SK-N-SH (cell line): ENCODE measurements around the gene LANCL2. TPM values are rescaled to one million over a fixed set of nuclear protein-coding genes. Genes with fewer than 3 reads are reported as not detected.
A peak's percentile ranks its signal among the peaks of the same experiment; 100 is the strongest.

ENCODE experiments used
- CTCF ChIA-PET: fragments of 300-600, 350-600 bp; formaldehyde crosslinking; extraction: SDS; loops from one replicate; lab custom pipeline; 2021; lab: Yijun Ruan, JAX
- POLR2A ChIA-PET: fragments of 350-600 bp; sonication (Branson Sonifier 250); formaldehyde crosslinking; extraction: SDS; loops from one replicate; lab custom pipeline; 2020; ENCODE audit warnings: antibody characterized with exemption, inconsistent platforms; lab: Yijun Ruan, JAX
- DNase-seq: peaks from one replicate; pipeline ENCODE4 v3.0.0; 2012
- H2AFZ ChIP-seq: fragments of 200-600 bp; sonication (generic); 2 replicates; pipeline ENCODE4 v1.8.1; 2016; ENCODE audit warnings: antibody characterized with exemption, mild to moderate bottlenecking, low read depth
- H3F3A ChIP-seq: fragments of 200-600 bp; sonication (generic); replicated peaks from 2 replicates; pipeline ENCODE3; 2016; ENCODE audit warnings: antibody characterized with exemption, mild to moderate bottlenecking; ENCODE audit not compliant: insufficient read depth
- H3K27ac ChIP-seq, 2 experiments: fragments of 200-500 bp in 1 of 2; fragments of 200-600 bp in 1 of 2; sonication (Bioruptor generic) in 1 of 2; sonication (generic), shearing (Covaris generic) in 1 of 2; 2 replicates each; pipeline versions ENCODE4 v1.5.1 to v1.6.1; 2014 to 2016; ENCODE audit warnings: low read depth in 2 of 2, inconsistent platforms in 1 of 2, low read length in 1 of 2, mild to moderate bottlenecking in 1 of 2, mixed read lengths in 1 of 2
- H3K27me3 ChIP-seq: fragments of 200-600 bp; sonication (generic), shearing (Covaris generic); 2 replicates; pipeline ENCODE4 v1.6.1; 2016; ENCODE audit warnings: mixed run types; ENCODE audit not compliant: insufficient read depth
- H3K36me3 ChIP-seq, 2 experiments: fragments of 200-500 bp in 1 of 2; fragments of 200-600 bp in 1 of 2; sonication (Bioruptor generic) in 1 of 2; sonication (generic) in 1 of 2; replicated peaks in 1 of 2; 2 replicates each; pipeline versions ENCODE3 to v1.5.1; 2014 to 2016; ENCODE audit warnings: low read length in 1 of 2, mild to moderate bottlenecking in 1 of 2; ENCODE audit not compliant: insufficient read depth in 2 of 2, control insufficient read depth in 1 of 2
- H3K4me1 ChIP-seq, 2 experiments: fragments of 200-500 bp in 1 of 2; fragments of 200-600 bp in 1 of 2; sonication (Bioruptor generic) in 1 of 2; sonication (generic), shearing (Covaris generic) in 1 of 2; 2 replicates each; pipeline versions ENCODE4 v1.5.1 to v1.6.1; 2014 to 2016; ENCODE audit warnings: low read depth in 1 of 2, low read length in 1 of 2, mixed run types in 1 of 2; ENCODE audit not compliant: insufficient read depth in 2 of 2, control insufficient read depth in 1 of 2
- H3K4me2 ChIP-seq: fragments of 200-600 bp; sonication (generic), shearing (Covaris generic); 2 replicates; pipeline ENCODE4 v1.6.1; 2017; ENCODE audit warnings: mixed run types
- H3K4me3 ChIP-seq, 2 experiments: fragments of 200-500 bp in 1 of 2; fragments of 200-600 bp in 1 of 2; sonication (Bioruptor generic) in 1 of 2; sonication (generic), shearing (Covaris generic) in 1 of 2; 2 replicates each; pipeline versions ENCODE4 v1.5.1 to v1.8.1; 2014 to 2016; ENCODE audit warnings: low read depth in 2 of 2, inconsistent platforms in 1 of 2, low read length in 1 of 2, mild to moderate bottlenecking in 1 of 2, mixed read lengths in 1 of 2, moderate library complexity in 1 of 2
- H3K79me2 ChIP-seq: fragments of 200-600 bp; sonication (generic); 2 replicates; pipeline ENCODE4 v1.8.1; 2017; ENCODE audit warnings: mild to moderate bottlenecking; ENCODE audit not compliant: insufficient read depth
- H3K9ac ChIP-seq: fragments of 200-600 bp; sonication (generic); 2 replicates; pipeline ENCODE4 v1.6.1; 2017; ENCODE audit warnings: mixed run types
- H3K9me2 ChIP-seq: fragments of 200-600 bp; sonication (generic); 2 replicates; pipeline ENCODE4 v1.6.1; 2017; ENCODE audit warnings: mixed run types
- H3K9me3 ChIP-seq: fragments of 200-600 bp; sonication (generic); 2 replicates; pipeline ENCODE4 v1.6.1; 2017; ENCODE audit warnings: mixed run types, mild to moderate bottlenecking, moderate library complexity
- H4K20me1 ChIP-seq: fragments of 200-600 bp; sonication (generic); 2 replicates; pipeline ENCODE4 v1.6.1; 2017; ENCODE audit warnings: mild to moderate bottlenecking, mixed run types; ENCODE audit not compliant: insufficient read depth
- CHD2 ChIP-seq: fragments of 150-350 bp; IDR thresholded peaks from 2 replicates; pipeline ENCODE4 v1.6.1; 2018; ENCODE audit warnings: low read length; ENCODE audit not compliant: partially characterized antibody
- ELF1 ChIP-seq: IDR thresholded peaks from 2 replicates; pipeline ENCODE4 v1.4.0; 2012
- EP300 ChIP-seq, 2 experiments: IDR thresholded peaks; 2 replicates each; pipeline versions ENCODE4 v1.4.0 to v1.6.1; 2012; ENCODE audit warnings: borderline replicate concordance in 1 of 2, low read depth in 1 of 2, low read length in 1 of 2
- EZH2phosphoT487 ChIP-seq: fragments of 200-600 bp; sonication (generic); IDR thresholded peaks from 2 replicates; pipeline ENCODE4 v1.6.1; 2017; ENCODE audit warnings: low read depth, mixed run types, mild to moderate bottlenecking, antibody characterized with exemption, moderate library complexity, borderline replicate concordance
- FOXJ3 ChIP-seq: sonication (generic); formaldehyde crosslinking; IDR thresholded peaks from 2 replicates; pipeline ENCODE4 v1.5.1; 2020; ENCODE audit warnings: mild to moderate bottlenecking, missing genetic modification reagents
- GABPA ChIP-seq: IDR thresholded peaks from 2 replicates; pipeline ENCODE4 v1.4.0; 2012; ENCODE audit warnings: low read depth, mild to moderate bottlenecking
- JUND ChIP-seq: IDR thresholded peaks from 2 replicates; pipeline ENCODE4 v1.4.0; 2012
- MEF2A ChIP-seq: IDR thresholded peaks from 2 replicates; pipeline ENCODE4 v1.4.0; 2012; ENCODE audit warnings: low read depth, borderline replicate concordance
- NFIC ChIP-seq: IDR thresholded peaks from 2 replicates; pipeline ENCODE4 v1.4.0; 2012; ENCODE audit warnings: borderline replicate concordance
- NRF1 ChIP-seq: IDR thresholded peaks from 2 replicates; pipeline ENCODE4 v1.6.1; 2012; ENCODE audit warnings: low read depth, mild to moderate bottlenecking, low read length
- POLR2AphosphoS5 ChIP-seq: IDR thresholded peaks from 2 replicates; pipeline ENCODE4 v1.6.1; 2012; ENCODE audit warnings: low read depth, low read length
- RAD21 ChIP-seq: IDR thresholded peaks from 2 replicates; pipeline ENCODE4 v1.6.1; 2012; ENCODE audit warnings: mild to moderate bottlenecking, low read length
- RCOR1 ChIP-seq: fragments of 150-350 bp; IDR thresholded peaks from 2 replicates; pipeline ENCODE4 v1.6.1; 2017; ENCODE audit warnings: antibody characterized with exemption, low read length
- RFX5 ChIP-seq: IDR thresholded peaks from 2 replicates; pipeline ENCODE4 v1.6.1; 2012; ENCODE audit warnings: mild to moderate bottlenecking, improper control_type of control experiment, low read length
- RXRA ChIP-seq: IDR thresholded peaks from 2 replicates; pipeline ENCODE4 v1.4.0; 2012; ENCODE audit warnings: low read depth, mild to moderate bottlenecking, borderline replicate concordance
- SMC3 ChIP-seq: IDR thresholded peaks from 2 replicates; pipeline ENCODE4 v1.6.1; 2012; ENCODE audit warnings: low read depth, low read length, improper control_type of control experiment
- TCF12 ChIP-seq: IDR thresholded peaks from 2 replicates; pipeline ENCODE4 v1.4.0; 2012
- ZBTB33 ChIP-seq: IDR thresholded peaks from 2 replicates; pipeline ENCODE4 v1.4.0; 2012; ENCODE audit warnings: low read depth, borderline replicate concordance
- WGBS: methylation state at CpG from one replicate; pipeline ENCODE4 v1.1.6; 2017; ENCODE audit warnings: low lambda C conversion rate; 5-methylcytosine and 5-hydroxymethylcytosine counted together
- polyA plus RNA-seq, 3 experiments: library from polyadenylated mRNA; depleted of rRNA; stranded (reverse); fragments of >200 nt; gene quantifications; 2 replicates each; pipeline ENCODE4 v1.2.3, GENCODE V29; 2012
- TF ChIP-seq, protein P1 (sequence below): fragments of 150-350 bp; IDR thresholded peaks from 2 replicates; pipeline ENCODE4 v1.6.1; 2017; ENCODE audit warnings: antibody characterized with exemption, low read length, low read depth, borderline replicate concordance
- TF ChIP-seq, protein P2 (sequence below): fragments of 200-600 bp; sonication (generic); IDR thresholded peaks from 2 replicates; pipeline ENCODE4 v1.6.1; 2017; ENCODE audit warnings: antibody characterized with exemption, mild to moderate bottlenecking, moderate library complexity

The LANCL2 gene
- polyA plus RNA-seq, 1 of the 3 experiments (the other 2 are of a cell fraction) = 36.7 TPM

- TF ChIP-seq CHD2 = no peak
- no peak for TF ChIP-seq EP300 (IDR thresholded peaks at IDR 0.05; ENCODE audit: borderline replicate concordance in 1 of 2, low read depth in 1 of 2, low read length in 1 of 2)
- no peak for TF ChIP-seq NRF1
- no peak for TF ChIP-seq FOXJ3 (CRISPR knock-in tag)
- no peak for TF ChIP-seq MEF2A
- TF ChIP-seq ELF1 = no peak
- TF ChIP-seq, protein P1, sequence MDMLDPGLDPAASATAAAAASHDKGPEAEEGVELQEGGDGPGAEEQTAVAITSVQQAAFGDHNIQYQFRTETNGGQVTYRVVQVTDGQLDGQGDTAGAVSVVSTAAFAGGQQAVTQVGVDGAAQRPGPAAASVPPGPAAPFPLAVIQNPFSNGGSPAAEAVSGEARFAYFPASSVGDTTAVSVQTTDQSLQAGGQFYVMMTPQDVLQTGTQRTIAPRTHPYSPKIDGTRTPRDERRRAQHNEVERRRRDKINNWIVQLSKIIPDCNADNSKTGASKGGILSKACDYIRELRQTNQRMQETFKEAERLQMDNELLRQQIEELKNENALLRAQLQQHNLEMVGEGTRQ = no peak
- TF ChIP-seq ZBTB33 = no peak
- TF ChIP-seq EZH2phosphoT487 = no peak
- no peak for TF ChIP-seq TCF12
- TF ChIP-seq RAD21 = no peak
- TF ChIP-seq RCOR1 = no peak
- no peak for TF ChIP-seq GABPA
- Histone ChIP-seq H3K9me3 (peaks cover 6% of the 10 kb centered on the region; the same call in 1 of the 2 replicates), H3K27me3 (no peaks in the 10 kb centered on the region), H2AFZ (no peak overlapping the region), H3K4me3 (no peak overlapping the region), H3K36me3 (peaks cover 17 to 60% of the 10 kb centered on the region in 2 experiments), H3K27ac (no peak overlapping the region), H3K4me2 (no peak overlapping the region), H3K79me2 (peaks cover 4% of the 10 kb centered on the region; the same call in 1 of the 2 replicates), H4K20me1 (no peaks in the 10 kb centered on the region), H3K9ac (no peak overlapping the region), H3F3A (peaks cover 4% of the 10 kb centered on the region), H3K9me2 (no peaks in the 10 kb centered on the region), H3K4me1 (no peaks in the 10 kb centered on the region)
- 97% methylated on average over 7 of the region's 7 CpGs for WGBS
- ChIA-PET POLR2A (no interaction called here), CTCF (interaction anchor here (1.5 kb wide), 1 partner anchor 131 kb away, joined by 3 read pairs; no protein-coding TSS in a partner anchor)
- peak; percentile 3 for DNase-seq
Observed at GRCh38 chr7:55467047-55467593, 102.0 kb downstream of the LANCL2 start.

DNA sequence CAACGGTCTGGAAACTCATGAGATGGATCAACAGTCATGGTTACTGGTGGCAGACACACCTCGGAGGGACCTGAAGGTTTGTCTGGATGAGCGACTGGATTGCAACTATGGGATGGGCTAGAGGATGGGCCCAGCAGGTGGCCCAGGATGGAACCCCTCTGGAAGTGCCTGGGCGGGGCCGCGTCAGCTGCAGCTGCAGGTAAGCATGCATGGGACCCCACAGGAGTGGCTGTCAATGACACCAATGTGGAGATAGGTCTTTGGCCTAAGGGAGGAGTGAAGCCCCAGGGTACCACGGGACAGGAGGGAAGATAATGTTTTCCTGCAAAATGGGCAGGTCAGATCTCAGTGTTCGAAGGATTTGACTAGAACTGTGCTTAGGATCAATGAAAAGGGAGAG is 103.4 kb downstream of the LANCL2 start:
- no peak overlapping the region for H3K4me2 ChIP-seq
- CTCF ChIA-PET = interaction anchor here (0.5 to 2.0 kb wide), 3 partner anchors 35 to 254 kb away, joined by 3 to 7 read pairs (median 3); no protein-coding TSS in a partner anchor
- 96% methylated on average over 8 of the region's 8 CpGs for WGBS

More for the DNA sequence above, 103.4 kb downstream of the LANCL2 start:
- peaks cover 5% of the 10 kb centered on the region; the same call in 1 of the 2 replicates for H3K79me2 ChIP-seq
- TF ChIP-seq NFIC (no peak), EZH2phosphoT487 (no peak), TCF12 (no peak), EP300 (IDR thresholded peaks at IDR 0.05; ENCODE audit: borderline replicate concordance in 1 of 2, low read depth in 1 of 2, low read length in 1 of 2) (no peak), SMC3 (no peak), RFX5 (no peak), CHD2 (no peak), JUND (no peak), POLR2AphosphoS5 (no peak), RXRA (no peak)
- TF ChIP-seq, protein P2, sequence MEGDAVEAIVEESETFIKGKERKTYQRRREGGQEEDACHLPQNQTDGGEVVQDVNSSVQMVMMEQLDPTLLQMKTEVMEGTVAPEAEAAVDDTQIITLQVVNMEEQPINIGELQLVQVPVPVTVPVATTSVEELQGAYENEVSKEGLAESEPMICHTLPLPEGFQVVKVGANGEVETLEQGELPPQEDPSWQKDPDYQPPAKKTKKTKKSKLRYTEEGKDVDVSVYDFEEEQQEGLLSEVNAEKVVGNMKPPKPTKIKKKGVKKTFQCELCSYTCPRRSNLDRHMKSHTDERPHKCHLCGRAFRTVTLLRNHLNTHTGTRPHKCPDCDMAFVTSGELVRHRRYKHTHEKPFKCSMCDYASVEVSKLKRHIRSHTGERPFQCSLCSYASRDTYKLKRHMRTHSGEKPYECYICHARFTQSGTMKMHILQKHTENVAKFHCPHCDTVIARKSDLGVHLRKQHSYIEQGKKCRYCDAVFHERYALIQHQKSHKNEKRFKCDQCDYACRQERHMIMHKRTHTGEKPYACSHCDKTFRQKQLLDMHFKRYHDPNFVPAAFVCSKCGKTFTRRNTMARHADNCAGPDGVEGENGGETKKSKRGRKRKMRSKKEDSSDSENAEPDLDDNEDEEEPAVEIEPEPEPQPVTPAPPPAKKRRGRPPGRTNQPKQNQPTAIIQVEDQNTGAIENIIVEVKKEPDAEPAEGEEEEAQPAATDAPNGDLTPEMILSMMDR = no peak
- H3K9ac ChIP-seq = no peak overlapping the region
- H3K27me3 ChIP-seq = no peaks in the 10 kb centered on the region
- no peak overlapping the region for H2AFZ ChIP-seq
- no peaks in the 10 kb centered on the region for H3K4me1 ChIP-seq
- no peaks in the 10 kb centered on the region; the same call in 1 of the 2 replicates for H3K9me3 ChIP-seq
- POLR2A ChIA-PET = no interaction called here
- no peaks in the 10 kb centered on the region for H3F3A ChIP-seq
- no peaks in the 10 kb centered on the region for H4K20me1 ChIP-seq
- H3K27ac ChIP-seq = no peak overlapping the region
- H3K4me3 ChIP-seq = no peak overlapping the region
- DNase-seq = peak; percentile 9
- H3K9me2 ChIP-seq = no peaks in the 10 kb centered on the region
- H3K36me3 ChIP-seq = peaks cover 23 to 51% of the 10 kb centered on the region in 2 experiments
